OCI-LY7 (cell line): ENCODE measurements around the gene CCNF. TPM values are rescaled to one million over a fixed set of nuclear protein-coding genes. Genes with fewer than 3 reads are reported as not detected.

Experiments
- BruUV-seq: library from RNA; stranded (reverse); fragments of 400-500 nt; replicated peaks from 2 replicates; lab custom pipeline; 2021; lab: Mats Ljungman, UMichigan
- CTCF ChIA-PET: fragments of 300-600 bp; sonication (Branson Sonifier 250); formaldehyde crosslinking; loops from one replicate; lab custom pipeline; 2022; ENCODE audit warnings: antibody characterized with exemption; ENCODE audit not compliant: unreplicated experiment; lab: Charles Lee
- POLR2A ChIA-PET: fragments of 300-600 bp; sonication (Branson Sonifier 250); formaldehyde crosslinking; loops from one replicate; lab custom pipeline; 2022; ENCODE audit warnings: antibody characterized with exemption; lab: Charles Lee
- DNase-seq: peaks from one replicate; pipeline ENCODE4 v3.0.0-alpha.2; 2015; ENCODE audit warnings: low spot score
- H2AFZ ChIP-seq: fragments of 200-600 bp; sonication (generic), shearing (Covaris generic); 2 replicates; pipeline ENCODE4 v1.6.1; 2014; ENCODE audit warnings: mild to moderate bottlenecking, antibody characterized with exemption, low read length, moderate library complexity
- H3K27ac ChIP-seq: fragments of 200-600 bp; sonication (generic); 2 replicates; pipeline ENCODE4 v1.5.1; 2014; ENCODE audit warnings: mixed run types, low read depth, mild to moderate bottlenecking, moderate library complexity, low read length, inconsistent platforms; ENCODE audit not compliant: poor library complexity, severe bottlenecking
- H3K36me3 ChIP-seq: fragments of 200-600 bp; sonication (generic); 2 replicates; pipeline ENCODE4 v1.6.1; 2014; ENCODE audit warnings: mild to moderate bottlenecking, antibody characterized with exemption, low read length, moderate library complexity, mixed read lengths; ENCODE audit not compliant: insufficient read depth
- H3K4me1 ChIP-seq: fragments of 200-600 bp; sonication (generic); 2 replicates; pipeline ENCODE4 v1.5.1; 2014; ENCODE audit warnings: mild to moderate bottlenecking, low read length; ENCODE audit not compliant: insufficient read depth, poor library complexity, severe bottlenecking
- H3K4me2 ChIP-seq: fragments of 200-600 bp; sonication (generic); 2 replicates; pipeline ENCODE4 v1.6.1; 2014; ENCODE audit warnings: mild to moderate bottlenecking, low read length
- H3K4me3 ChIP-seq: fragments of 200-600 bp; sonication (generic); 2 replicates; pipeline ENCODE4 v1.5.1; 2014; ENCODE audit warnings: mild to moderate bottlenecking, low read depth, low read length; ENCODE audit not compliant: poor library complexity, severe bottlenecking
- H3K79me2 ChIP-seq: fragments of 200-600 bp; sonication (generic); 2 replicates; pipeline ENCODE4 v1.6.1; 2016; ENCODE audit warnings: low read depth, mild to moderate bottlenecking, low read length, moderate library complexity, mixed read lengths; ENCODE audit not compliant: insufficient read depth
- H3K9me2 ChIP-seq: fragments of 200-600 bp; sonication (generic); 2 replicates; pipeline ENCODE4 v1.6.1; 2016; ENCODE audit warnings: mild to moderate bottlenecking, low read length, mixed read lengths; ENCODE audit not compliant: insufficient read depth
- H3K9me3 ChIP-seq: fragments of 200-600 bp; sonication (generic); 2 replicates; pipeline ENCODE4 v1.6.1; 2014; ENCODE audit warnings: mild to moderate bottlenecking, mixed run types, low read length, mixed read lengths
- H4K20me1 ChIP-seq: fragments of 200-600 bp; sonication (generic); 2 replicates; pipeline ENCODE4 v1.6.1; 2014; ENCODE audit warnings: mild to moderate bottlenecking, antibody characterized with exemption, low read length, moderate library complexity, mixed read lengths; ENCODE audit not compliant: insufficient read depth
- EZH2phosphoT487 ChIP-seq: fragments of 200-600 bp; sonication (generic); IDR thresholded peaks from 2 replicates; pipeline ENCODE4 v1.6.1; 2018; ENCODE audit warnings: low read depth, borderline replicate concordance, mild to moderate bottlenecking, mixed run types, antibody characterized with exemption, low read length, moderate library complexity, mixed read lengths
- intact Hi-C: fragments of 100-400 bp; cut with micrococcal nuclease; formaldehyde crosslinking; loops from one replicate; pipeline ENCODE4 v1.10.0; 2022; ENCODE audit not compliant: unreplicated experiment
- total RNA-seq, 2 experiments: library from RNA; depleted of rRNA in 1 of 2; stranded (reverse); fragments of >200 nt in 1 of 2; shearing (Covaris generic) in 1 of 2; gene quantifications; 2 replicates each; pipeline ENCODE4 v1.2.3, GENCODE V29; 2014 to 2022
- TF ChIP-seq, protein P1 (sequence below): fragments of 200-600 bp; sonication (generic); conservative IDR thresholded peaks from 2 replicates; pipeline ENCODE4 v1.5.1; 2014; ENCODE audit warnings: mild to moderate bottlenecking, antibody characterized with exemption, low read length, moderate library complexity, mixed read lengths

The CCNF gene
- total RNA-seq, 2 experiments from 2014 or later, result 82.1 to 83.3 TPM

DNA sequence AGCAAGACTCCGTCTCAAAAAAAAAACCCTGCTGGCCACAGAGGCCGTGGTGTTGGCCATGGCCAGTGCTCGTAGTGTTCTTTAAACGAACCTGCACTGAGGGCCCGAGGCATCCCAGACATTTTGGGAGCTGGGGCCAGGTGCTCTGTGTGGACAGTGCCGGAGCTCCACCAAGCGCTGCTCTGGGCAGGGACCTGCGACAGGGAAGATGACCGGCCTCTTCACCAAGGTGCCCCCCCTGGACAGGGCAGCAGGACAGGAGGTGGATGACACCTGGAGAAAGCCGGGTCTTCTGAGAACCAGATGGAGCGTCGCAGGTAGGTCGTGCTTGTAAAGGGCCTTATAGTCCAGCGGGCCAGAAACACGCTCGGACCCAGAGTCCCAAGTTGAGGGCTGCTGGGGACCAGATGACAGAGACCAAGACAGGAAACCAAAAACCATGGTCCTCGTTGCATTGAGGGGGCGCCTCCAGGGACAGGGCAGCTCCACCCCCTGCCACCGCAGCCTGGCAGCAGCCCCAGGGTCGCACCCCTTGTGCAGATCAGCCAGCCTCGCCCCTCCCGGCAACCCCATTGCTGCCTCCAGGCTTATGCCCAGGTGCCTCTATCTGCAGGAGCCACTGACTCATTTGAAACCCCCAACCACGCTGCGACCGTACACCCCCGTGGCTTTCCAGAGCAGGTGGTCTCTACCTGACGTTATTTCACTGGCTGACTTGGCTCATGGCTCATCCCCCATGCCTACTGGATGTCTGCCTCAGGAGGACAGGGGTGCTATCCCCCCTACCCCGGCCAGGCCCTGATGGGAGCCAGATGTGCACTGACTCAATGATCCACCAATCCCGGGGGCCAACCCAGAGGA lies 37.6 kb downstream of the CCNF start:
- ChIA-PET POLR2A (no interaction called here), CTCF (no interaction called here)
- peak; percentile 38 for DNase-seq
- Histone ChIP-seq H3K4me1 (peaks cover 63% of the 10 kb centered on the region), H3K4me3 (peak overlapping the region; percentile 64), H3K79me2 (no peaks in the 10 kb centered on the region), H3K27ac (peak overlapping the region; percentile 89), H3K9me2 (no peaks in the 10 kb centered on the region), H3K4me2 (peak overlapping the region; percentile 91), H3K9me3 (no peaks in the 10 kb centered on the region), H4K20me1 (no peaks in the 10 kb centered on the region), H3K36me3 (peaks cover 25% of the 10 kb centered on the region), H2AFZ (no peak overlapping the region)
- no TSS peak for BruUV-seq
- no peak for TF ChIP-seq EZH2phosphoT487
- TF ChIP-seq, protein P1, sequence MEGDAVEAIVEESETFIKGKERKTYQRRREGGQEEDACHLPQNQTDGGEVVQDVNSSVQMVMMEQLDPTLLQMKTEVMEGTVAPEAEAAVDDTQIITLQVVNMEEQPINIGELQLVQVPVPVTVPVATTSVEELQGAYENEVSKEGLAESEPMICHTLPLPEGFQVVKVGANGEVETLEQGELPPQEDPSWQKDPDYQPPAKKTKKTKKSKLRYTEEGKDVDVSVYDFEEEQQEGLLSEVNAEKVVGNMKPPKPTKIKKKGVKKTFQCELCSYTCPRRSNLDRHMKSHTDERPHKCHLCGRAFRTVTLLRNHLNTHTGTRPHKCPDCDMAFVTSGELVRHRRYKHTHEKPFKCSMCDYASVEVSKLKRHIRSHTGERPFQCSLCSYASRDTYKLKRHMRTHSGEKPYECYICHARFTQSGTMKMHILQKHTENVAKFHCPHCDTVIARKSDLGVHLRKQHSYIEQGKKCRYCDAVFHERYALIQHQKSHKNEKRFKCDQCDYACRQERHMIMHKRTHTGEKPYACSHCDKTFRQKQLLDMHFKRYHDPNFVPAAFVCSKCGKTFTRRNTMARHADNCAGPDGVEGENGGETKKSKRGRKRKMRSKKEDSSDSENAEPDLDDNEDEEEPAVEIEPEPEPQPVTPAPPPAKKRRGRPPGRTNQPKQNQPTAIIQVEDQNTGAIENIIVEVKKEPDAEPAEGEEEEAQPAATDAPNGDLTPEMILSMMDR, result no peak
- intact Hi-C loops, result loop anchor here (5.0 kb wide), 1 partner anchor 35 kb away; no protein-coding TSS in a partner anchor

DNA sequence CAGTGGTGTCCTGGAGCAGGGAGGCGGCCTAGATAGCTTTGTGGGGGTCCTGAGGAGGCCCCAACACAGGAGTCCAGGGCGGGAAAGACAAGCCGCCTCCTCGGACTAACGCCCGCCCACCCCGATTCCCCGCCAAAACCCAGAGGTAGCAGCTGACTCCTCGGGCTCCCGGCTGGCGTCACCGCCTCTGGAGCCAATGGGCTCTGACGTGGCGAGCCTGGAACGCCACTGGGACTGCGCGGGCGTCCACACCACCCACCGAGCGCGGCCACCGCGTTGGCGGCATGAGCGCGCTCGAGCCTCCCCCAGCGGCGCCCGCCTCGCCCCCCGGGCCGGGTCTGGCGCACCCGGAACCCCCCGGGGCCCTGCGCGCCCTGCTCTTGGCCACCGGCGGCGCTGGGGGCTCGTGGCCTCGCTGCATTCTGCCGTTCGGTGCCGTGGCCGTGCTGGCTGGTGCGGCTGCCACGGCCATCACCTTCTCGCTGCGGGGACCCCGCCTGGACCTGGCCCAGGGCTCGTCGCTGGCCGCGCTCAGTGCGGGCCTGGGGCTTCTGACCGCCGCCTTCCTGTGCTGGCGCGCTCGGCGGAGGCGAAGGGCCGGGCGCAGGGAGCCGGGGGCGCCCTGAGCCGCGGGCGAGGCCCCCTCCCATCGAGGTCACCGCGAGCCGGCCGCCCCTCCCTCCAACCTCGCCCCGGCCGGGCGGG lies 38.4 kb downstream of the CCNF start:
- Histone ChIP-seq H2AFZ (no peak overlapping the region), H3K9me3 (no peaks in the 10 kb centered on the region), H3K4me3 (peak overlapping the region; percentile 64), H3K9me2 (no peaks in the 10 kb centered on the region), H3K79me2 (no peaks in the 10 kb centered on the region), H3K36me3 (peaks cover 17% of the 10 kb centered on the region), H3K4me2 (peak overlapping the region; percentile 91), H3K4me1 (peaks cover 68% of the 10 kb centered on the region), H4K20me1 (no peaks in the 10 kb centered on the region), H3K27ac (peak overlapping the region; percentile 89)
- ChIA-PET CTCF (no interaction called here), POLR2A (interaction anchor here (0.5 to 1.0 kb wide), 5 partner anchors 9 to 287 kb away, joined by 3 to 7 read pairs (median 5); partner anchors contain the start of gene CCNF)
- DNase-seq, result peak; percentile 79
- no TSS peak for BruUV-seq
- intact Hi-C loops, result loop anchor here (2.0 to 5.0 kb wide), 2 partner anchors 35 to 65 kb away; no protein-coding TSS in a partner anchor
- no peak for TF ChIP-seq EZH2phosphoT487
- TF ChIP-seq, protein P1, result peak; percentile 50
